IPS-NIHi7 (cell line): ENCODE measurements around the gene TRAPPC2.
"Not testable (repeated sequence)": the region's sequence is repeated elsewhere in the genome, so short reads cannot be mapped to it uniquely, and the experiment has no call there.

Source experiments
- DNase-seq: peaks from one replicate; pipeline ENCODE4 v3.0.0; 2012; ENCODE audit warnings: mixed read lengths; ENCODE audit errors: extremely low spot score

Gene TRAPPC2

DNA sequence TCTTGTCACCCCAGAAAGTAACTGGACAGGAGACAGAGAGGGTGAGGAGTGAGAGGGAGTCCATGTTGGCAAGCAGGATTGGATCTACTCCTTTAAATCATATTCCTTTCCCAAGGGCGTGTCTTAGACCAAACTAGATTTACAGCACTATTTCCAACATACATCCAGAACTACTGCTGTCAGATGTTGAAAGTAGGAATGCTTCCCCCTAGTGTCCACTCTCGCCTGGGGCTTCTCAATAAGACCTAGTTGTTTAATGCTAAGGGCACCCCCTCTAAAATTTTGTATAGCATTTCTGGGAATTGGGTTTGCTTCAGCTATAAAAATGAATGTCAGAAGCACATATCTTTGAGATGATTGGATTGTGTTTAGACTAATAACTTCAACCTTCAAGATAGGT, 13.4 kb upstream of the TRAPPC2 start:
- peak; percentile 37 for DNase-seq

DNA sequence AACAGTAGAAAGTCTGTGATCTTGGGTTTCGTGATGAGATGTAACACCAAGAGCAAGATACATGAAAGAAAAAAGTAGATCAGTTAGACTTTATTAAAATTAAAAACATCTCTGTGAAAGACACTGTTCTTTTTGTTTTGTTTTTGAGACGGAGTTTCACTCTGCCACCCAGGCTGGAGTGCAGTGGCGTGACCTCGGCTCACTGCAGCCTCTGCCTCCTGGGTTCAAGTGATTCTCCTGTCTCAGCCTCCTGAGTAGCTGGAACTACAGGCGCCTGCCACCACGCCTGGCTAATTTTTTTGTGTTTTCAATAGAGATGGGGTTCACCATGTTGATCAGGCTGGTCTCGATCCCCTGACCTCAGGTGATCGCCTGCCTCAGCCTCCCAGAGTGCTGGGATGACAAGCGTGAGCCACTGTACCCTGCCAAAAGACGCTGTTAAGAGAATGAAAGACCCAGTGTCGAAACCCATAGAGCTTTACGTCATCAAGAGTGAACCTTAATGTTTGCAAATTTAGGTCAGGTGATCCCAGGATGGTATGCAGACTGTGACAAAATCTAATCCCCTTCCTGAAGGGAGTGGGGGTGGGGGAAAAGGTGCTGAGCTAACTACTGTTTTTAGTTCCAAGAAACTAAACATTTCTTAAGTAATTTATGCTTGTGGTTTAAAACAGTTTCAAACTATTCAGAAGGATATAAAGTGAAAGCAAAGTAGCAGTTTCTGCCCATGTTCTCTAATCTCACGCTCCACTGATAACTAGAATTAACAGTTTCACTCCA, 8.2 kb upstream of the TRAPPC2 start:
- peak; percentile 22 for DNase-seq

DNA sequence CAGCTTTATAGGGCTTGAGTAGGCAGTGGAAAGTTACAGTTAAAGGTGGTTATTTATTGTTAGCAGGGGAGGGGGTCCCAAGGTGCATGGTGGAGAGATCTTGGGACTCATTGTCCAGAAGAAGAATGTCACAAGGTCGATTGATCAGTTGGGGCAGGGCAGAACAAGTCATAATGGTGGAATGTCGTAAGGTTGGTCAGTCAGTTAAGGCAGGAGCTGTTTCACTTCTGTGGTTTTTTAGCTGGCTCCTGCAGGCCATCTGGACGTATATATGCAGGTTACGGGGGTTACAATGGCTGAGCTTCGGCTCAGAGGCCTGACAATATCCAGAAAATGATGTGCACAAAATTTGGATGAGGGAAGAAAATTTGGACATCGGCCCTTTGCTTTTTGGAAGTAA, 7.3 kb upstream of the TRAPPC2 start:
- DNase-seq, result no peak

DNA sequence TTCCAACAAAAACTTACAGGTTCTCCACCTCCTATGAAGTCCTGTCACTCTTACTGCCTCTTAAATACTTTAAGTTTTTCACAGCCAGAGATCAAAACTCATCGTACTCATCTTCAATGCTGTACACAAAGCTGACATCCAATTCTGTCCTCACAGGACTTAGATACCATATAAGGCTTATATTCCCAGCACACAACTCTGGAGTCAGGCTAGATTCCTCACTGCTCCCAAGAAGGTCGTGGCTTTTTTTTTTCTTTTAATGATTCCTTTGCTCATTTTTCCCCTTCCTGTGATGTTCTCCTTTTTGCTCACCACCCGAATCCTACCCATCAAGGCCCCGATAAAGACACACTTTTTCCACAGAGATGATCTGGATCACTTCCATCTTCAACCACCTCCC, 914 bp downstream of the TRAPPC2 start:
- DNase-seq, result no peak

DNA sequence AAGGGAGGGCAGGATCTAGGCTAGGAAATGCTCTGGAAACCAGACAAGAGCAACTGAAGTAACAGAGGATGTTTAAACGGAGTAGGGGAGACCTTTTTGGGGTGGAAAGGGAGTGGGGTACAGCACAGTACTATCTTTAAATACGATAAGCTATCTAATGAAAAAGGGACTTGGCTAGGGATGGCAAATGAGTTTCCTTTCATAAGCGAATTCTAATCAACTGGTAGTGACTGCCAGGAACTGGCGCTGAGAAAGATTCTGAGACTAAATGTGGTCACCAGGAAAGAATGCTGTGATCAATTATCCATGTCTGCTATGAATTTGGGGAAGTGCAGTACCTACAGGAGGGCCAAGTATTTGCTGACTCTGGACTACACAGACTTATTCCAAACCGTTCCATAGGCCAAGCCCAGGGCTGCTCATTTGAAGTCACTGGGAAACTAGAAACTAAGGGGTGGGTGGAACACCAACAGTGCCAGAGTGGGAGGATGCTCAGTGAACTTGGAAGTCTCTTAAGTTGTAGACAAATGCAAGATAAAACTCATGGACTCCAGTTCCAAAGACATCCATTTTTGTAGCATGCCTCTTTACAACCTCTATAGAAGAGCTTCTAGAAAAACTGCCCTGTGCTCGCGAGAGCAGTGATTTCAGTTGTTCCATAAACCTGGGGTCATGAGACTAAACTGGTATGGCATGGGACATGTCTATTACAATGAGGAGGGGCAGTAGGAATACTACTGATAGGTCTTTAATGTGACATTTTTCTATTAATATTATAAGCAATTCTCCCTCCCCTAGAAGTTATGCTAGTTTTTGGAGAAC, 2.0 kb downstream of the TRAPPC2 start:
- DNase-seq, result no peak

DNA sequence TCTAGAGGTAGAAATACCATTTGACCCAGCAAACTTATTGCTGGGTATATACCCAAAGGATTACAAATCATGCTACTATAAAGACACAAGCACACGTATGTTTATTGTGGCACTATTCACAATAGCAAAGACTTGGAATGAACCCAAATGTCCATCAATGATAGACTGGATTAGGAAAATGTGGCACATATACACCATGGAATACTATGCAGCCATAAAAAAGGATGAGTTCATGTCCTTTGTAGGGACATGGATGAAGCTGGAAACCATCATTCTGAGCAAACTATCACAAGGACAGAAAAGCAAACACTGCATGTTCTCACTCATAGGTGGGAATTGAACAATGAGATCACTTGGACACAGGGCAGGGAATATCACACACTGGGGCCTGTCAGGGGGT, 3.9 kb downstream of the TRAPPC2 start:
- DNase-seq, result not testable (repeated sequence)

DNA sequence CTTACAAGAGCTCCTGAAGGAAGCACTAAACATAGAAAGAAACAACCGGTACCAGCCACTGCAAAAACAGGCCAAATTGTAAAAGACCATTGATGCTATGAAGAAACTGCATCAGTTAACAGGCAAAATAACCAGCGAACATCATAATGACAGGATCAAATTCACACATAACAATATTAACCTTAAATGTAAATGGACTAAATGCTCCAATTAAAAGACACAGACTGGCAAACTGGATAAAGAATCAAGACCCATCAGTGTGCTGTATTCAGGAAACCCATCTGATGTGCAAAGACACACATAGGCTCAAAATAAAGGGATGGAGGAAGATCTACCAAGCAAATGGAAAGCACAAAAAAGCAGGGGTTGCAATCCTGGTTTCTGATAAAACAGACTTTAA, 7.8 kb downstream of the TRAPPC2 start:
- not testable (repeated sequence) for DNase-seq

DNA sequence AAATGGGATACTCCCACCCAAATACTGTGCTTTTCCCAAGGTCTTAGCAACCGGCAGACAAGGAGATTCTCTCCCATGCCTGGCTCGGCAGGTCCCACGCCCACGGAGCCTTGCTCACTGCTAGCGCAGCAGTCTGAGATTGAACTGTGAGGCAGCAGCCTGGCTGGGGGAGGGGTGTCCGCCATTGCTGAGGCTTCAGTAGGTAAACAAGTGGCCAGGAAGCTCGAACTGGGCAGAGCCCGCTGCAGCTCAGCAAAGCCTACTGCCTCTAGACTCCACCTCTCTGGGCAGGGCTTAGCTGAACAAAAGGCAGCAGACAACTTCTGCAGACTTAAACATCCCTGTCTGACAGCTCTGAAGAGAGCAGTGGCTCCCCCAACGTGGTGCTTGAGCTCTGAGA, 9.5 kb downstream of the TRAPPC2 start:
- not testable (repeated sequence) for DNase-seq

DNA sequence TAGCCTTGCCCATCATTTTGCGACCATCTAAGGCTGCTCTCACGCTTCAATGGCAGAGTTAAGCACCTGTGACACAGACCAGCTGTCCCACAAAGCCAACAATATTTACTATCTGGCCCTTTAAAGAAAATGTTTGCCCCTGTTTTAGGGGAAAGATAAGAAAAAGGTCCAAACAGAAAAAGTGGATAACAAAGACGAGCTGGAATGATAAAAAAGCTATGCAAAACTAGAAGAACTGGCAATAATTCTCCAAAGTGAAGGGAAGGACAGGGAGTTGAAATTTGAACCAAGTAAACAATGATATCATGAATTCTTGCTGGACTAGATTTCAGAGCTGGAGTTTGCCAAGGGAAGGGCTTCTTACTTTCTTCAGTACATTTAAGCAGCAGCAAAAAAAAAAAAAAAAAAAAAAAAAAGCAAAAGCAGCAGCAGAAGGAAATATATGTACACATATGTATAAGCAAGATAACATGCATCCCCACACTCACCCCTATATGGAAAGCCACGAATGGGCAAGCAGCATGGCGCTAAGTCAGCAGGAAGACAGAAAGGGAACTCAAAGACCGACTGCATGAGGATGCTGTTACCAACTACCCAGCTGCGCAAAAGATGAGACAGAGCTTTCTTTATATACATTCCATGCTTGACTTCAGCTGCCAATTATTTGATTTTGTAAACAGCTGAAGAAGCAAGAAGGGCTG, 12.5 kb downstream of the TRAPPC2 start:
- no peak for DNase-seq

DNA sequence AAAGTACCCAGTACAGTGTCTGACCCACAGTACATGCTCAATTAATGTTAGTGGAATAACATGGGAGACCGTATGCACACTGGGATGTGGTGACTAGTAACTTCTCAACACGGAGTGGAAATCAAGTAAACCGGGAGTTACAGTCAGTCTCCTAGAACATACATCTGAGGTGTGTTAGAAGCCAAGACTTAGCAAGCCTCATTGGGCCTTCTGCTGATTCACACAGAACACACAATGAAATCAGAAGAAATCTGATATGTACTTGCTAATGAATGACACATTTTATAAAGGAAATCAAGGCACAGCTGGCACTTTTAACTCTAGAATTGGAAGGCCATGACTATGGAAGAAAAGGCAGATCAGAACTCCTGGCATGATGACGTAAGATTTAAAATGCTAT, 13.0 kb downstream of the TRAPPC2 start:
- no peak for DNase-seq

DNA sequence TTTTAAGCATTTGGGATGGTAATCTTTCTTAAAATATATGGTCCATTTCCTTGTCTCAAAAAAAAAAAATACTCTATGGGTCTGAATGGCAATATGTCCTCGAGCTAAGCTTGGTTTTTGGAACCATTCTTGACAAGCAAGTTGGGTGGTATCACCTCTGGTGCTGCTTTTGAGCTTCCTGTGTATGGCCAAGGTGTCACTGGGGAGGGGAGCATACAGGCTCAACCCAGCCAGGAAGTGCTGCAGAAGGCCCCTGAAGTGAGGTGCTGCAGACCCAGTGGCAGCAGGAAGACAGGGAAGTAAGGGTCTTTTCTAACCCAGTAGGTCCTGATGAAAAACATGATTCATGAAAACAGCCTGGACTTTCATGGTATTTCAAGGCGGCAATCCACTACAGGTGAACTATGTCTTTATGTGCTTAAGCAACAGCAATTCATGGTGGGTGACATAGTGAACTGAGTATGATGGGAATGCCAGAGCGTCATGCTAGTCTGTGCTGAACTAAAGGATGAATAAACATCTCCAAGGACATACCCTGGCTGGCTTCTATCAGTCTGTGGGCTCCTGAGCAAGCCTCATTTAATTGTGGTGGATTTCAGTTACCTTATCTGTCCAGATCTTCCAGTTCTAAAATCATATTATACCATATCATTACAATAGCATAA, 15.1 kb downstream of the TRAPPC2 start:
- no peak for DNase-seq

DNA sequence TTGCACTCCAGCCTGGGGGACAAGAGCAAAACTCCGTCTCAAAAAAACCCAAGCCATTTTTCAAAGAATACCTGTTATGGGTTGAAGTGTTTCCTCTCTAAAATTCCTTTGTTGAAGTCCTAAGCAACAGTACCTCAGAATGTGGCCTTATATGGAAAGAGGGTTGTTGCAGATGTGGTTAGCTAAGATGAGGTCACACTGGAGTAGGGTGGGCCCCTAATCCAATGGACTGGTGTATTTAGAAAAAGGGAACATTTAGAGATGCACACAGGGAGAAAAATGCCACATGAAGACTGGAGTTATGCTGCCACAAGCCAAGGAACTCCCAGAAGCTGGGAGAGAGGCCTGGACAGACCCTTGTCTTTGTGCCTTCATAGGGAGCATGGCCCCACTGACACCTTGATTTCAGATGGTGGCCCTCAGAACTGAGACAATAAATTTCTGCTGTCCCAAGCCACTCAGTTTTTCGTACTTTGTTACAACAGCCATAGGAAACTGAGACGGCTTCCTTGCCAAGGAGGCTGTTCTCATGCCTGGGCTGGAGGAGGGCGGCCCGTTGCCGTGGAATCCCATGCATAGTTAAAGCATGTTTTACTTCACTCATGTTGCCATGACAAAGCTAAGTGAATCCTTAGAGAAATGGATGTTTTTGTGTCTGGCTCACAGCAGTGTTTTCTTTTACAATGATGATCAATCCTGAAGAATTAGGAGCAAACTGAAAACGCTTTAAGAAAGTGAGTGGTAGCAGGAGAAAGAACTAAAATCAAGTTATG, 16.5 kb downstream of the TRAPPC2 start:
- no peak for DNase-seq

DNA sequence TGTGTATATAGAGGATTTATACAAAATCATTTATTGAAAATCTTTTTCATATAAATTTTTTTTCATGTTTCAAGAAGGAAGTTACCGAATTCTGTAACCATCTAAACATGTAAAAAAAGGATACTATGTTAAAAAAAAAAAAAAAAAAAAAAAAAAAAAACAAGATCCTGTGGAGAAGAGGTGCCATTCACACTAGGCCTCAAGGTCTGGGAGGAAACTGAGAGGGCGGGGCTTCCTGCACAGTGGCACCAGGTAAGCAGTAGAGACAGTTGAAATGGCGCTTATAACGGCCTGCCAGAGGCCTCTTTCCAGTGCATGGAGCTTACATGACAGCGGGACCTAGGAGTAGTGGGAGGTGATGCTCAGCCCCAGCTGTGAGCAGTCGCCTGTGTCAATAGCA, 17.5 kb downstream of the TRAPPC2 start:
- DNase-seq, result no peak

DNA sequence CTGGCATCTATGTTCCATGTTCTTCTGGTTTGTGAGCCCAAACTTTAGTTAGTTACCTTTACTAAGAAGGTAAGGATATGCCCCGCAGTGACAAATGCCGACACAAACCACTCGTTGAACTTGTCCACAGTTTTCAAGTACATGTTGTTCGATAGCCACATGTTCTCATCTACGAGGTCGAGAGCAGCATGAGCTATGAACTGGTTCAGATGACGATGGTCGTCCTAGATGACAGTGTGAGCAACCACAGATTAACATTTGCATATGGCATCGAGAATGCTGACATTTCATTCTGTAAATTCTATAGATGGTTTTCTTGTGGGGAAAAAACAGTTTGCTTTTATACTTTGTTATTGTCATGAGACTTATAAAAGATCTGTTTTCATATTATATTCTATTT, 18.0 kb downstream of the TRAPPC2 start:
- no peak for DNase-seq

DNA sequence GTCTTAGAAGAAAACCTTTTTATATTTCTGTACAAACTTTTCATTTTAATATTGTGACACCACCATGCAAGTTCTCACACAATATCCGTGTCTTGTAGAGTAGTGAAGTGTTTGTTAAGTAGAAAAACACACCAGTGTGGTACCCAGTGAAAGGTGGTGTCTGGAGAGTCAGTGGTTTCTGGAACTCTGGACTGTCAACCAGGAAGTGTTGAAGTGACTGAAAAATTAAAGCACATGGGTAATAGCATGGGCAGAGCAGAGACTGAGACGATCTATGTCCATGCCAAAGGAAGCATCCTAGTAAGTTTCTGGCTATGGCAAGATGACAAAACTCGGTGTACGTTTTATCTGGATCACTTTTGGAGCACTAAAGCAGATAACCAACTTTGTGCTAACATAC, 23.3 kb downstream of the TRAPPC2 start:
- DNase-seq, result no peak

DNA sequence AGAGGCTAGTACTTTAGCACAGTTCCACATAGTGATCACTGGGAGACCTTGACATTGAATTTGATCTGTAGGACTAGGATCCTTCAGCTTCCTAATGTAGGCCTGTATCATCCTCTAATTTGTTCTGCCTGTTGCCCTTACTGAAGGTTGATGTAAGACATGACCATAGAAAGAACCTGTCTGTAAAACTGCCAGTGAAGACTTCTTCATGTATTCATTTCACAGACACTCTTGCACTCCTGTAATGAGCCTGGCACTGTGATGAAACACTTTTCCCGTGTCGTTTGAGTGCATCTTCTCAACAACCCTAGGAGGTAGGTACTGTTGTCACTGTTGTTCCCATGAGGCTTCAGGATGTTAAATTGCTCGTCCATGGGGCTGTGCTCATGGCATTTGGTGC, 30.8 kb downstream of the TRAPPC2 start:
- no peak for DNase-seq

DNA sequence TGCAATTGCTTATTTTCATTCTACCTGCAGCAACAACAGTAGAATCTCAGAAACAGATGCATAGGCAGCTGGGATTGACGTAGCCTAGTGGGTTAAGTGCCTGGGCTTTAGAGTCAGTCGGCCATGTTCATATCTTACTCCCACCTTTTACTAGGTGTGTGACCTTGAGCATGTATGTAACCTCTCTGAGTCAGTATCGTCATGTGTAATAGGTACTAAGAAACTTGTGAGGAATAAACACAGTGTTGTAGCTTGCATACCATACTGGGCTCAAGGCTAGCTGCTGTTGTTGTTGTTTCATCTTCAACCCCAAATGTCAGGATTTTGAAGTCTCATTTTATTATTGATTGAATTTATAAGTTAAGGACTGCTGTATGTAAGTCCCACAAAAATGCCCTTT, 31.3 kb downstream of the TRAPPC2 start:
- DNase-seq, result no peak

DNA sequence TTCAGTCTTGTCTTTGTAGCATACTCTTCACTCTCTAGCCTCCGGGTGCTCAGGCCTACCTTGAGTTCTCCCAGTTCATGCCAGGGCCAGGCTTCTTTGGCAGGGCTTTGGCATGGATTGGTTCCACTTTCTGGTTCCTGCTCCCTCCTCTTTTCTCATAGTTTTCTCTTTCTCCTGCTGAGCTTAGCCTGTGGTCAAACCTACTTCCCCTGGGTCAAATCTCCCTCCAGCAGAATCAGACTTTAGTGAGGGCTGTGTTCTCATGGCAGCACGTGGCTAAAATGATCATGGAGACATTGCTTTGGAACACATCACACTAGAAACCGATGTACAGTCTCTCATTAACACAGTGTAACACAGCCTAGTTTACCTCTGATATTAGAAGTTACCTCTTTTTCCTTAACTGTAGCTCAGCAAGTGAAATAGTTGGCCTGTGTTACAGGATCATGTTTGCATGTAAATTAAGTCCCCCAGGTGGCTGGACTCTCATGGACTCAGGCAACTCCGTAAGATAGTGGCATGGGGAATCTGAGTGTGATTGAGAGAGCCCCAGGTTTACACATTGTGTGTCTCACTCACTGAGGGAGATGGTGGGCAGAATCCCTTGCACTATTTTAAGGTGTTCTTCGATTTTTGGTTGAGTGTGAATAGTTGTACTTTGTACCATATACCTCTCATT, 32.2 kb downstream of the TRAPPC2 start:
- no peak for DNase-seq

DNA sequence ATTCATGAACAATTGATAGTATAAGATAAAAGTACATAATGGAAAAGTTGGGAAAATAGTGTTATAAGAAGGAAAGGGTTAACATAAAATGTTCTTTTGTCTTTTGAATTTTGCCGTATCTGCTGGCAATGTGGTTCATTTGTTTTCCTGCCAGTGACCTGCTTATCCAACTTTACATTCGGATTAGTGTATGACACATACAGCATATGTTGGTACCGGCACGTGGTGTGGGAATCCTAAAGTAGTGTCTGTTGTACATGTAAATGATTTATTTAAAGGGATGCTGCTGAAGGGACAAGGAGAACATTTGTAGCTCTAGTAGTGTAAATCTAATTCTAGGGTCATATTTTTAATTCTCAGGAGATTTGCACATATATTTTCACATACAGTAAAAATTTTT, 34.0 kb downstream of the TRAPPC2 start:
- DNase-seq, result no peak

DNA sequence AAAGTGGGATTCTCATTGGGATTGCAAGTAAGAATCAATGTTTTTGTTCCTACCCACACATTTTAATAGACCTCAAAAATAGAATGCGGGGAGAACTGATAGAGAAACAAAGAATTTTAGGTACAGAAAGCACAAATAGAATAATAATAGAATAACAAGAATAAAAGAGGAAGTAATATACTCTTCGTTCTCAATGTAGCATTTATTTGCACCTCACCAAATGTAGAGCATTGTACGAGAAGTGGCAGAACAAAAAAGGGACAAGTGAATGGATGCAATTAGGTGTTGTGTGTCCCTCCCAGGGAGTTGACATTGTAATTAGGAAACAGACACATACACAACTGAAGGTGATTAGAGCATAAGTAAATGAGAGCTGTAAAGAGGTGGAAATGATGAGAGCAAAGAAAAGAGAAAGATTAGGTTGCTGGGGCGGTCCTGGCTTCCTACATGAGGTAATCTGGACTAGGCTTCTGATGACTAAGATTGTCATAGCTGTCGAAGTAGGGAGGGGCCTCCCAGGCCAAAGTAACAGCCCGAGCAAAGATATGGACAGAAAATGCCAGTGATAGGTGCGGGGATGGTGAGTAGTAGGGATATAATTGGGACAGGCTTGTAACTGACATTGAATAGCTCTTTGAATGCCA, 35.1 kb downstream of the TRAPPC2 start:
- DNase-seq, result peak; percentile 33
